Measurements from ENCODE around the gene PSD. TPM values are rescaled to one million over a fixed set of nuclear protein-coding genes. Genes with fewer than 3 reads are reported as not detected.

PSD gene
- total and polyA plus RNA-seq, 9 of the 15 experiments (the other 6 are each of a cell fraction or from before 2014, with no cell fraction given), result 0.11 to 1.7 (median 0.54) TPM; not detected in 2

DNA sequence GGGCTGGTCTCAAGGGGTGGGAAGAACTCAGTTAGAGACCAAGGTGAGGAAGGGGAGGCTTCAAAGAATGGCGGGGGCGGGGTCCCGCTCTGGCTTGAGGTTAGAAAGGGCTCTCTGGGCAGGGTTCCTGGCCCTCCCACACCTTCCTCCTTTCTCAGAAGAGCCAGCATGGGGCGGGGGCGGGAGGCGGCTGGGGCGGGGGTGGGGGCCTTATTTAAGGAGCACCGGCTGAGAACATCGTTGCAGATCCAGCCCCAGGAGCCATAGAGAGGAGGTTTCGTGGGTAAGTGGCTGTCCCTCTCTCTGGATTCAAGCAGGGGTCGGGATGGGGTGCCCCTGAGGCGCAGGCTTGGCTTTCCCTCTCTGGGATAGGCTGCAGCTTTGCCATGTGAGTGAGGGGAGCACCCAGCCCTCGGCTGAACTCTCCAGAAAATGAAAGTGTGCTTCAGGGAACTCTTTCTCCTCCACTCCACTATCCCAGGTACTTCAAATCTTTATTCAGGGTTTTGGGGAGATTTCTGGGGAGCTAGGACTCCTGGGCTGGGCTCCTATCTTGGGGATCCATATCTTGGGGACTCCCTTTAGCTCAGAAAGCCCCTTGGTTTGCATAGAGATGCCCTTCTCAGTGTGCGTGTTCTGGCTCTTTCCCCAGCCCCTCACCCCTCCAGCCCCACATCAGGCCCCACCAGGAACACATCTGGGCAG lies 17.1 kb upstream of the PSD start:
- POLR2A ChIA-PET, result interaction anchor here (0.6 to 3.3 kb wide), 11 partner anchors 9 to 321 kb away, joined by 3 to 34 read pairs (median 5); partner anchors contain the start of genes C10orf95 and FBXL15
- peaks cover 27 to 45% of the 10 kb centered on the region in 2 experiments for H3K4me1 ChIP-seq (replicated peaks in 1 of 2; ENCODE audit: control insufficient read depth in 2 of 2, insufficient read depth in 2 of 2, low read length in 2 of 2)
- peak overlapping the region; percentile 69 for H2AFZ ChIP-seq (ENCODE audit: low read depth, low read length)
- FAIRE-seq, result no peak
- H3K4me3 ChIP-seq, result peak overlapping the region; percentile 80
- intact Hi-C loops (cut with micrococcal nuclease) (no loop called here), in situ Hi-C loops (cut with MboI) (loop anchor here (25.0 kb wide), 1 partner anchor 598 kb away; the partner anchor contains the start of gene KCNIP2)
- ATAC-seq, result peak; percentile 51
- H3K9me1 ChIP-seq (ENCODE audit: control insufficient read depth, insufficient read depth, low read length), result no peaks in the 10 kb centered on the region
- 0% methylated on average over 2 of the region's 14 CpGs for WGBS (ENCODE audit: insufficient coverage, low coverage, missing lambda C conversion rate)
- peaks cover 4% of the 10 kb centered on the region for H4K20me1 ChIP-seq (replicated peaks; ENCODE audit: control insufficient read depth, insufficient read depth, low read length)
- CTCF ChIA-PET (ENCODE audit: low intra/inter-chr PET ratio), result no interaction called here
- H3K36me3 ChIP-seq (ENCODE audit: control insufficient read depth, insufficient read depth, low read length), result peaks cover 14% of the 10 kb centered on the region; the same call in 2 of the 3 replicates
- no peaks in the 10 kb centered on the region for H3K27me3 ChIP-seq (ENCODE audit: control insufficient read depth in 2 of 2, insufficient read depth in 2 of 2, low read length in 2 of 2)
- H3K79me2 ChIP-seq (ENCODE audit: control insufficient read depth, insufficient read depth, low read length), result peaks cover 52% of the 10 kb centered on the region
- H3K9ac ChIP-seq (ENCODE audit: insufficient read depth in 1 of 2, low read depth in 2 of 2, low read length in 2 of 2), result peak overlapping the region; percentile 76 to 86
- DNase-seq (ENCODE audit: extremely low read depth in 1 of 4, low spot score in 3 of 4), result peak; percentile 66 to 91 (median 78)
- H3K27ac ChIP-seq (ENCODE audit: extremely low read depth, low read depth, low read length), result peak overlapping the region; percentile 88
- peak overlapping the region; percentile 90 for H3K4me2 ChIP-seq (ENCODE audit: insufficient read depth, low read length)
- no peaks in the 10 kb centered on the region for H3K9me3 ChIP-seq (replicated peaks; ENCODE audit: control insufficient read depth, insufficient read depth, low read depth, low read length)
- TSS peak; percentile 59 for BruUV-seq (replicated peaks)
- TF ChIP-seq NONO (IDR thresholded peaks at IDR 0.05; ENCODE audit: low read depth in 2 of 2, low read length in 1 of 2) (peak in 1 of 2 experiments; percentile 82; a peak in 2 of 4 replicates), ZBTB7A (IDR thresholded peaks at IDR 0.05; ENCODE audit: borderline replicate concordance, control insufficient read depth, low read depth, low read length) (peak; percentile 77), POLR2B (IDR thresholded peaks at IDR 0.05; ENCODE audit: low read depth, partially characterized antibody) (peak; percentile 85), MAZ (CRISPR knock-in tag; conservative IDR thresholded peaks at IDR 0.05 in 1 of 2, IDR thresholded peaks at IDR 0.05 in 1 of 2) (peak in 1 of 2 experiments; percentile 68; a peak in 2 of 4 replicates), CREM (IDR thresholded peaks at IDR 0.05; ENCODE audit: low read depth) (0 out of 2 replicates have a peak, but pooled peaks have one; percentile 15), POLR2AphosphoS5 (IDR thresholded peaks at IDR 0.05; ENCODE audit: control insufficient read depth, insufficient read depth, low read depth, low read length) (peak; percentile 96), ZNF263 (CRISPR knock-in tag; IDR thresholded peaks at IDR 0.05; ENCODE audit: borderline replicate concordance) (peak; percentile 47; the same call in 1 of the 2 replicates), ZBED1 (IDR thresholded peaks at IDR 0.05) (0 out of 2 replicates have a peak, but pooled peaks have one; percentile 80), MAFF (IDR thresholded peaks at IDR 0.05; ENCODE audit: low read length) (no peak), RBM39 (optimal IDR thresholded peaks at IDR 0.05; ENCODE audit: low read depth, low read length) (peak; percentile 45), SP2 (IDR thresholded peaks at IDR 0.05; ENCODE audit: extremely low read depth, low read depth, low read length, poor library complexity, severe bottlenecking) (no peak), SIN3A (IDR thresholded peaks at IDR 0.05; ENCODE audit: borderline replicate concordance in 2 of 2, control insufficient read depth in 1 of 2, low read depth in 2 of 2, low read length in 2 of 2) (peak in 1 of 2 experiments; percentile 50; a peak in 1 of 4 replicates), EGR1 (conservative IDR thresholded peaks at IDR 0.05) (peak; percentile 91)
- TF ChIP-seq, protein P1, sequence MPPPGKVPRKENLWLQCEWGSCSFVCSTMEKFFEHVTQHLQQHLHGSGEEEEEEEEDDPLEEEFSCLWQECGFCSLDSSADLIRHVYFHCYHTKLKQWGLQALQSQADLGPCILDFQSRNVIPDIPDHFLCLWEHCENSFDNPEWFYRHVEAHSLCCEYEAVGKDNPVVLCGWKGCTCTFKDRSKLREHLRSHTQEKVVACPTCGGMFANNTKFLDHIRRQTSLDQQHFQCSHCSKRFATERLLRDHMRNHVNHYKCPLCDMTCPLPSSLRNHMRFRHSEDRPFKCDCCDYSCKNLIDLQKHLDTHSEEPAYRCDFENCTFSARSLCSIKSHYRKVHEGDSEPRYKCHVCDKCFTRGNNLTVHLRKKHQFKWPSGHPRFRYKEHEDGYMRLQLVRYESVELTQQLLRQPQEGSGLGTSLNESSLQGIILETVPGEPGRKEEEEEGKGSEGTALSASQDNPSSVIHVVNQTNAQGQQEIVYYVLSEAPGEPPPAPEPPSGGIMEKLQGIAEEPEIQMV (tag; conservative IDR thresholded peaks at IDR 0.05; ENCODE audit: low read depth), result no peak
- TF ChIP-seq, protein P2, sequence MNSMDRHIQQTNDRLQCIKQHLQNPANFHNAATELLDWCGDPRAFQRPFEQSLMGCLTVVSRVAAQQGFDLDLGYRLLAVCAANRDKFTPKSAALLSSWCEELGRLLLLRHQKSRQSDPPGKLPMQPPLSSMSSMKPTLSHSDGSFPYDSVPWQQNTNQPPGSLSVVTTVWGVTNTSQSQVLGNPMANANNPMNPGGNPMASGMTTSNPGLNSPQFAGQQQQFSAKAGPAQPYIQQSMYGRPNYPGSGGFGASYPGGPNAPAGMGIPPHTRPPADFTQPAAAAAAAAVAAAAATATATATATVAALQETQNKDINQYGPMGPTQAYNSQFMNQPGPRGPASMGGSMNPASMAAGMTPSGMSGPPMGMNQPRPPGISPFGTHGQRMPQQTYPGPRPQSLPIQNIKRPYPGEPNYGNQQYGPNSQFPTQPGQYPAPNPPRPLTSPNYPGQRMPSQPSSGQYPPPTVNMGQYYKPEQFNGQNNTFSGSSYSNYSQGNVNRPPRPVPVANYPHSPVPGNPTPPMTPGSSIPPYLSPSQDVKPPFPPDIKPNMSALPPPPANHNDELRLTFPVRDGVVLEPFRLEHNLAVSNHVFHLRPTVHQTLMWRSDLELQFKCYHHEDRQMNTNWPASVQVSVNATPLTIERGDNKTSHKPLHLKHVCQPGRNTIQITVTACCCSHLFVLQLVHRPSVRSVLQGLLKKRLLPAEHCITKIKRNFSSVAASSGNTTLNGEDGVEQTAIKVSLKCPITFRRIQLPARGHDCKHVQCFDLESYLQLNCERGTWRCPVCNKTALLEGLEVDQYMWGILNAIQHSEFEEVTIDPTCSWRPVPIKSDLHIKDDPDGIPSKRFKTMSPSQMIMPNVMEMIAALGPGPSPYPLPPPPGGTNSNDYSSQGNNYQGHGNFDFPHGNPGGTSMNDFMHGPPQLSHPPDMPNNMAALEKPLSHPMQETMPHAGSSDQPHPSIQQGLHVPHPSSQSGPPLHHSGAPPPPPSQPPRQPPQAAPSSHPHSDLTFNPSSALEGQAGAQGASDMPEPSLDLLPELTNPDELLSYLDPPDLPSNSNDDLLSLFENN (IDR thresholded peaks at IDR 0.05; ENCODE audit: low read depth in 2 of 2, low read length in 2 of 2), result 0 out of 4 replicates have a peak, but pooled peaks of 1 of the 2 experiments have one; percentile 45
